C4-2B (cell line): ENCODE measurements around the gene ZC3H14.

Source experiments
- CTCF ChIP-seq: fragments of 450-650 bp; conservative IDR thresholded peaks from 2 replicates; pipeline ENCODE4 v1.5.1; 2017; ENCODE audit warnings: mild to moderate bottlenecking
- ZFX ChIP-seq: fragments of 450-650 bp; IDR thresholded peaks from 2 replicates; pipeline ENCODE4 v1.6.1; 2017

GRCh38 chr14:88598097-88598675, 35.3 kb downstream of the ZC3H14 start:
- TF ChIP-seq CTCF (no peak), ZFX (no peak)
